ENCODE data around the gene ALG1. TPM values are rescaled to one million over a fixed set of nuclear protein-coding genes. Genes with fewer than 3 reads are reported as not detected.

Gene ALG1
- total and polyA plus RNA-seq, 2 donors (not counting 3 experiments of a cell fraction or from before 2014, with no cell fraction given): 33.7 to 46.0 TPM

GRCh38 chr16:5027575-5028235 is 43.9 kb upstream of the ALG1 start:
- no peak for FAIRE-seq
- H3K4me3 ChIP-seq (replicated peaks in 1 of 3; ENCODE audit: insufficient read depth in 1 of 3, low read depth in 1 of 3, low read length in 3 of 3): no peak overlapping the region
- intact Hi-C loops (cut with micrococcal nuclease) (no loop called here), dilution Hi-C loops (cut with MboI; ENCODE audit: extremely low pct_ligation_motif_present, low sequenced_read_pairs) (no loop called here)
- H3K36me3 ChIP-seq (ENCODE audit: control insufficient read depth in 2 of 2, extremely low read depth in 1 of 2, insufficient read depth in 2 of 2, low read length in 2 of 2): peaks cover 0 to 2% of the 10 kb centered on the region in 2 experiments
- no peak overlapping the region for H2AFZ ChIP-seq (ENCODE audit: low read depth, low read length)
- no peaks in the 10 kb centered on the region for H3K9me1 ChIP-seq (replicated peaks; ENCODE audit: control insufficient read depth, extremely low read depth, insufficient read depth, low read length)
- CTCF ChIA-PET: no interaction called here
- no peaks in the 10 kb centered on the region for H3K9me3 ChIP-seq (replicated peaks; ENCODE audit: control insufficient read depth, insufficient read depth, low read length)
- H3K4me2 ChIP-seq (ENCODE audit: insufficient read depth, low read length): no peak overlapping the region
- no peak overlapping the region for H3K9ac ChIP-seq (replicated peaks; ENCODE audit: extremely low read depth, insufficient read depth, low read length)
- TF ChIP-seq FOS (IDR thresholded peaks at IDR 0.05; ENCODE audit: borderline replicate concordance, insufficient read depth, low read length): no peak
- TF ChIP-seq POLR2A (IDR thresholded peaks at IDR 0.05; ENCODE audit: low read depth, low read length): no peak
- TF ChIP-seq, protein P1, sequence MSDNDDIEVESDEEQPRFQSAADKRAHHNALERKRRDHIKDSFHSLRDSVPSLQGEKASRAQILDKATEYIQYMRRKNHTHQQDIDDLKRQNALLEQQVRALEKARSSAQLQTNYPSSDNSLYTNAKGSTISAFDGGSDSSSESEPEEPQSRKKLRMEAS (IDR thresholded peaks at IDR 0.05; ENCODE audit: insufficient read depth, insufficient read length): no peak
- TF ChIP-seq GATA2 (IDR thresholded peaks at IDR 0.05; ENCODE audit: insufficient read depth, insufficient read length, low read depth, low read length): no peak
- TF ChIP-seq, protein P2, sequence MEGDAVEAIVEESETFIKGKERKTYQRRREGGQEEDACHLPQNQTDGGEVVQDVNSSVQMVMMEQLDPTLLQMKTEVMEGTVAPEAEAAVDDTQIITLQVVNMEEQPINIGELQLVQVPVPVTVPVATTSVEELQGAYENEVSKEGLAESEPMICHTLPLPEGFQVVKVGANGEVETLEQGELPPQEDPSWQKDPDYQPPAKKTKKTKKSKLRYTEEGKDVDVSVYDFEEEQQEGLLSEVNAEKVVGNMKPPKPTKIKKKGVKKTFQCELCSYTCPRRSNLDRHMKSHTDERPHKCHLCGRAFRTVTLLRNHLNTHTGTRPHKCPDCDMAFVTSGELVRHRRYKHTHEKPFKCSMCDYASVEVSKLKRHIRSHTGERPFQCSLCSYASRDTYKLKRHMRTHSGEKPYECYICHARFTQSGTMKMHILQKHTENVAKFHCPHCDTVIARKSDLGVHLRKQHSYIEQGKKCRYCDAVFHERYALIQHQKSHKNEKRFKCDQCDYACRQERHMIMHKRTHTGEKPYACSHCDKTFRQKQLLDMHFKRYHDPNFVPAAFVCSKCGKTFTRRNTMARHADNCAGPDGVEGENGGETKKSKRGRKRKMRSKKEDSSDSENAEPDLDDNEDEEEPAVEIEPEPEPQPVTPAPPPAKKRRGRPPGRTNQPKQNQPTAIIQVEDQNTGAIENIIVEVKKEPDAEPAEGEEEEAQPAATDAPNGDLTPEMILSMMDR (IDR thresholded peaks at IDR 0.05; ENCODE audit: extremely low read depth in 1 of 2, insufficient read depth in 1 of 2, low read depth in 1 of 2, low read length in 2 of 2): no peak
- no peak for TF ChIP-seq POLR2AphosphoS5 (IDR thresholded peaks at IDR 0.05; ENCODE audit: insufficient read depth, low read depth, low read length)
- POLR2A ChIA-PET: no interaction called here
- no peaks in the 10 kb centered on the region for H4K20me1 ChIP-seq (replicated peaks; ENCODE audit: control insufficient read depth, extremely low read depth, insufficient read depth, low read length)
- no peak overlapping the region for H3K27ac ChIP-seq (ENCODE audit: insufficient read depth, low read depth, low read length)
- no TSS peak for BruUV-seq (replicated peaks)
- DNase-seq (ENCODE audit: low read depth, low spot score): no peak
- no peaks in the 10 kb centered on the region for H3K79me2 ChIP-seq (ENCODE audit: control insufficient read depth, insufficient read depth, low read length)
- peaks cover 2% of the 10 kb centered on the region for H3K4me1 ChIP-seq (ENCODE audit: control insufficient read depth, extremely low read depth, insufficient read depth, low read length)
- H3K27me3 ChIP-seq (ENCODE audit: control insufficient read depth in 2 of 2, insufficient read depth in 2 of 2, low read length in 2 of 2): no peaks in the 10 kb centered on the region
